ENCODE measurements around the gene PDE11A.

PDE11A gene

GRCh38 chr2:178016612-178017011 lies 56.0 kb downstream of the PDE11A start:
- Histone ChIP-seq H3K27me3 (ENCODE audit: control insufficient read depth in 2 of 2, insufficient read depth in 2 of 2, low read length in 2 of 2) (no peaks in the 10 kb centered on the region), H3K9ac (ENCODE audit: low read depth in 1 of 2, low read length in 2 of 2) (no peak overlapping the region), H3K4me3 (ENCODE audit: low read length in 2 of 2) (no peak overlapping the region), H3K4me1 (ENCODE audit: control insufficient read depth in 2 of 2, insufficient read depth in 2 of 2, low read length in 2 of 2) (no peaks in the 10 kb centered on the region), H3K9me3 (ENCODE audit: control insufficient read depth in 2 of 2, low read length in 2 of 2) (no peaks in the 10 kb centered on the region), H3K36me3 (ENCODE audit: control insufficient read depth in 2 of 2, insufficient read depth in 2 of 2, low read length in 2 of 2) (no peaks in the 10 kb centered on the region), H3K27ac (ENCODE audit: low read depth in 2 of 2, low read length in 2 of 2) (no peak overlapping the region)

GRCh38 chr2:178012639-178013038 lies 59.9 kb downstream of the PDE11A start:
- H3K4me1 ChIP-seq (ENCODE audit: control insufficient read depth in 2 of 2, insufficient read depth in 2 of 2, low read length in 2 of 2) = no peaks in the 10 kb centered on the region
- H3K27me3 ChIP-seq (ENCODE audit: control insufficient read depth in 2 of 2, insufficient read depth in 2 of 2, low read length in 2 of 2) = no peaks in the 10 kb centered on the region
- no peak overlapping the region for H3K27ac ChIP-seq (ENCODE audit: low read depth in 2 of 2, low read length in 2 of 2)
- no peaks in the 10 kb centered on the region for H3K36me3 ChIP-seq (ENCODE audit: control insufficient read depth in 2 of 2, insufficient read depth in 2 of 2, low read length in 2 of 2)
- no peak overlapping the region for H3K9ac ChIP-seq (ENCODE audit: low read depth in 1 of 2, low read length in 2 of 2)
- H3K9me3 ChIP-seq (ENCODE audit: control insufficient read depth in 2 of 2, low read length in 2 of 2) = no peaks in the 10 kb centered on the region
- no peak overlapping the region for H3K4me3 ChIP-seq (ENCODE audit: low read length in 2 of 2)

GRCh38 chr2:178009813-178010212 lies 62.8 kb downstream of the PDE11A start:
- no peaks in the 10 kb centered on the region for H3K27me3 ChIP-seq (ENCODE audit: control insufficient read depth in 2 of 2, insufficient read depth in 2 of 2, low read length in 2 of 2)
- no peak overlapping the region for H3K27ac ChIP-seq (ENCODE audit: low read depth in 2 of 2, low read length in 2 of 2)
- no peaks in the 10 kb centered on the region for H3K36me3 ChIP-seq (ENCODE audit: control insufficient read depth in 2 of 2, insufficient read depth in 2 of 2, low read length in 2 of 2)
- no peak overlapping the region for H3K4me3 ChIP-seq (ENCODE audit: low read length in 2 of 2)
- no peaks in the 10 kb centered on the region for H3K4me1 ChIP-seq (ENCODE audit: control insufficient read depth in 2 of 2, insufficient read depth in 2 of 2, low read length in 2 of 2)
- no peak overlapping the region for H3K9ac ChIP-seq (ENCODE audit: low read depth in 1 of 2, low read length in 2 of 2)
- no peaks in the 10 kb centered on the region for H3K9me3 ChIP-seq (ENCODE audit: control insufficient read depth in 2 of 2, low read length in 2 of 2)

- Histone ChIP-seq H3K27ac (ENCODE audit: low read depth in 2 of 2, low read length in 2 of 2) (no peak overlapping the region), H3K4me3 (ENCODE audit: low read length in 2 of 2) (no peak overlapping the region), H3K27me3 (ENCODE audit: control insufficient read depth in 2 of 2, insufficient read depth in 2 of 2, low read length in 2 of 2) (no peaks in the 10 kb centered on the region), H3K9ac (ENCODE audit: low read depth in 1 of 2, low read length in 2 of 2) (no peak overlapping the region), H3K9me3 (ENCODE audit: control insufficient read depth in 2 of 2, low read length in 2 of 2) (no peaks in the 10 kb centered on the region), H3K4me1 (ENCODE audit: control insufficient read depth in 2 of 2, insufficient read depth in 2 of 2, low read length in 2 of 2) (no peaks in the 10 kb centered on the region), H3K36me3 (ENCODE audit: control insufficient read depth in 2 of 2, insufficient read depth in 2 of 2, low read length in 2 of 2) (no peaks in the 10 kb centered on the region)
Observed at GRCh38 chr2:178008636-178009289, 63.8 kb downstream of the PDE11A start.

GRCh38 chr2:178006710-178007109 lies 65.9 kb downstream of the PDE11A start:
- Histone ChIP-seq H3K9ac (ENCODE audit: low read depth in 1 of 2, low read length in 2 of 2) (no peak overlapping the region), H3K36me3 (ENCODE audit: control insufficient read depth in 2 of 2, insufficient read depth in 2 of 2, low read length in 2 of 2) (no peaks in the 10 kb centered on the region), H3K27ac (ENCODE audit: low read depth in 2 of 2, low read length in 2 of 2) (no peak overlapping the region), H3K4me1 (ENCODE audit: control insufficient read depth in 2 of 2, insufficient read depth in 2 of 2, low read length in 2 of 2) (no peaks in the 10 kb centered on the region), H3K9me3 (ENCODE audit: control insufficient read depth in 2 of 2, low read length in 2 of 2) (no peaks in the 10 kb centered on the region), H3K4me3 (ENCODE audit: low read length in 2 of 2) (no peak overlapping the region), H3K27me3 (ENCODE audit: control insufficient read depth in 2 of 2, insufficient read depth in 2 of 2, low read length in 2 of 2) (no peaks in the 10 kb centered on the region)

- Histone ChIP-seq H3K4me3 (ENCODE audit: low read length in 2 of 2) (no peak overlapping the region), H3K27ac (ENCODE audit: low read depth in 2 of 2, low read length in 2 of 2) (no peak overlapping the region), H3K27me3 (ENCODE audit: control insufficient read depth in 2 of 2, insufficient read depth in 2 of 2, low read length in 2 of 2) (no peaks in the 10 kb centered on the region), H3K36me3 (ENCODE audit: control insufficient read depth in 2 of 2, insufficient read depth in 2 of 2, low read length in 2 of 2) (no peaks in the 10 kb centered on the region), H3K9me3 (ENCODE audit: control insufficient read depth in 2 of 2, low read length in 2 of 2) (no peaks in the 10 kb centered on the region), H3K9ac (ENCODE audit: low read depth in 1 of 2, low read length in 2 of 2) (no peak overlapping the region), H3K4me1 (ENCODE audit: control insufficient read depth in 2 of 2, insufficient read depth in 2 of 2, low read length in 2 of 2) (no peaks in the 10 kb centered on the region)
Observed at GRCh38 chr2:178005756-178006155, 66.8 kb downstream of the PDE11A start.

- Histone ChIP-seq H3K36me3 (ENCODE audit: control insufficient read depth in 2 of 2, insufficient read depth in 2 of 2, low read length in 2 of 2) (no peaks in the 10 kb centered on the region), H3K9me3 (ENCODE audit: control insufficient read depth in 2 of 2, low read length in 2 of 2) (no peaks in the 10 kb centered on the region), H3K27me3 (ENCODE audit: control insufficient read depth in 2 of 2, insufficient read depth in 2 of 2, low read length in 2 of 2) (no peaks in the 10 kb centered on the region)
Observed at GRCh38 chr2:178002038-178002437, 70.5 kb downstream of the PDE11A start.

GRCh38 chr2:177998996-177999395 lies 73.6 kb downstream of the PDE11A start:
- Histone ChIP-seq H3K27ac (ENCODE audit: low read depth in 2 of 2, low read length in 2 of 2) (no peak overlapping the region), H3K9me3 (ENCODE audit: control insufficient read depth in 2 of 2, low read length in 2 of 2) (no peaks in the 10 kb centered on the region), H3K27me3 (ENCODE audit: control insufficient read depth in 2 of 2, insufficient read depth in 2 of 2, low read length in 2 of 2) (no peaks in the 10 kb centered on the region), H3K4me3 (ENCODE audit: low read length in 2 of 2) (no peak overlapping the region), H3K36me3 (ENCODE audit: control insufficient read depth in 2 of 2, insufficient read depth in 2 of 2, low read length in 2 of 2) (no peaks in the 10 kb centered on the region), H3K4me1 (ENCODE audit: control insufficient read depth in 2 of 2, insufficient read depth in 2 of 2, low read length in 2 of 2) (no peaks in the 10 kb centered on the region), H3K9ac (ENCODE audit: low read depth in 1 of 2, low read length in 2 of 2) (no peak overlapping the region)

More at GRCh38 chr2:178002038-178002437, 70.5 kb downstream of the PDE11A start:
- H3K4me1 ChIP-seq (ENCODE audit: control insufficient read depth in 2 of 2, insufficient read depth in 2 of 2, low read length in 2 of 2) = no peaks in the 10 kb centered on the region
- no peak overlapping the region for H3K9ac ChIP-seq (ENCODE audit: low read depth in 1 of 2, low read length in 2 of 2)
- no peak overlapping the region for H3K4me3 ChIP-seq (ENCODE audit: low read length in 2 of 2)
- H3K27ac ChIP-seq (ENCODE audit: low read depth in 2 of 2, low read length in 2 of 2) = no peak overlapping the region

GRCh38 chr2:177998006-177998405 lies 74.6 kb downstream of the PDE11A start:
- no peak overlapping the region for H3K27ac ChIP-seq (ENCODE audit: low read depth in 2 of 2, low read length in 2 of 2)
- H3K4me1 ChIP-seq (ENCODE audit: control insufficient read depth in 2 of 2, insufficient read depth in 2 of 2, low read length in 2 of 2) = no peaks in the 10 kb centered on the region
- H3K9ac ChIP-seq (ENCODE audit: low read depth in 1 of 2, low read length in 2 of 2) = no peak overlapping the region
- H3K27me3 ChIP-seq (ENCODE audit: control insufficient read depth in 2 of 2, insufficient read depth in 2 of 2, low read length in 2 of 2) = no peaks in the 10 kb centered on the region
- no peak overlapping the region for H3K4me3 ChIP-seq (ENCODE audit: low read length in 2 of 2)
- no peaks in the 10 kb centered on the region for H3K9me3 ChIP-seq (ENCODE audit: control insufficient read depth in 2 of 2, low read length in 2 of 2)
- no peaks in the 10 kb centered on the region for H3K36me3 ChIP-seq (ENCODE audit: control insufficient read depth in 2 of 2, insufficient read depth in 2 of 2, low read length in 2 of 2)

- H3K4me3 ChIP-seq (ENCODE audit: low read length in 2 of 2) = no peak overlapping the region
- H3K27ac ChIP-seq (ENCODE audit: low read depth in 2 of 2, low read length in 2 of 2) = no peak overlapping the region
- no peak overlapping the region for H3K9ac ChIP-seq (ENCODE audit: low read depth in 1 of 2, low read length in 2 of 2)
- no peaks in the 10 kb centered on the region for H3K9me3 ChIP-seq (ENCODE audit: control insufficient read depth in 2 of 2, low read length in 2 of 2)
- no peaks in the 10 kb centered on the region for H3K27me3 ChIP-seq (ENCODE audit: control insufficient read depth in 2 of 2, insufficient read depth in 2 of 2, low read length in 2 of 2)
- H3K4me1 ChIP-seq (ENCODE audit: control insufficient read depth in 2 of 2, insufficient read depth in 2 of 2, low read length in 2 of 2) = no peaks in the 10 kb centered on the region
- H3K36me3 ChIP-seq (ENCODE audit: control insufficient read depth in 2 of 2, insufficient read depth in 2 of 2, low read length in 2 of 2) = no peaks in the 10 kb centered on the region
Observed at GRCh38 chr2:177992992-177993391, 79.6 kb downstream of the PDE11A start.

All from mucosa of rectum (tissue), 2 donors.